Measurements from ENCODE around the gene ECSCR. TPM values are rescaled to one million over a fixed set of nuclear protein-coding genes. Genes with fewer than 3 reads are reported as not detected.
A peak's percentile ranks its signal among the peaks of the same experiment; 100 is the strongest.

ECSCR gene
- total and polyA plus RNA-seq, 9 donors, result 4.4 to 43.5 (median 11.1) TPM

DNA sequence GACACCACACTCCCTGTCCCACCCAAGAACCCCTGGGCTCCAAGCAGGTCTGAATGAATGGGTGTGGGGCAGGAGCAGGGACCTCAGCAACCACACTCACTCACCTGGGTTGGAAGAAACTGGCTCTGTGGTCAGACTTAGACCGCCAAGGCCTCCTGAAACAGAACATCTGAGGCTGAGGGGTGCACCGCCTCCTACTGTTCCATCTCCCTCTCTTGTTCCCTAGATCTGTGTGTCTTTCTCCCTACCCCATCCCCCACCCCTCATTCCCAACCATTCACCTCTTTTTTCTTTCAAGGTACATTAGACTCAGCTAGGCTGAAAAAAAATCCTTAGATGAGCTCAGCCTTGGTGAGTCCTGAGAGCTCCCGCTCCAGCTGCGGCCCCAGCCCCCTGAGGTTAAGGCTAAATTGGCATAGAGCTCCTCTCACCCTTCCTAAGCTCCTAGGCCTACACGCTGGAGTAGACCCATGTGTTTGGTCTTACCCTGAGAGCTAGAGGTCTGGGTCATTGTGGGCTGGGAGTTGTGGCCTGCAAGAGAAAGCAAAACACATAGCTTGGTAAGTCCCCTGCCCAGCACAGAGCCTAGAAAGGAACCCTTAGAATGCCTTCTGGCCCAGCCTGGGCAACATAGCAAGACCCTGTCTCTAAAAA is 4.8 kb downstream of the ECSCR start:
- DNase-seq, result no peak
- intact Hi-C loops (cut with DNase I), result no loop called here
- H3K9me3 ChIP-seq, result no peaks in the 10 kb centered on the region
- H3K36me3 ChIP-seq, result no peaks in the 10 kb centered on the region
- no peak overlapping the region for H3K27ac ChIP-seq
- H3K4me1 ChIP-seq (ENCODE audit: insufficient read depth), result no peaks in the 10 kb centered on the region
- TF ChIP-seq POLR2A (IDR thresholded peaks at IDR 0.05), result no peak
- TF ChIP-seq EP300 (IDR thresholded peaks at IDR 0.05), result no peak
- TF ChIP-seq, protein P1, sequence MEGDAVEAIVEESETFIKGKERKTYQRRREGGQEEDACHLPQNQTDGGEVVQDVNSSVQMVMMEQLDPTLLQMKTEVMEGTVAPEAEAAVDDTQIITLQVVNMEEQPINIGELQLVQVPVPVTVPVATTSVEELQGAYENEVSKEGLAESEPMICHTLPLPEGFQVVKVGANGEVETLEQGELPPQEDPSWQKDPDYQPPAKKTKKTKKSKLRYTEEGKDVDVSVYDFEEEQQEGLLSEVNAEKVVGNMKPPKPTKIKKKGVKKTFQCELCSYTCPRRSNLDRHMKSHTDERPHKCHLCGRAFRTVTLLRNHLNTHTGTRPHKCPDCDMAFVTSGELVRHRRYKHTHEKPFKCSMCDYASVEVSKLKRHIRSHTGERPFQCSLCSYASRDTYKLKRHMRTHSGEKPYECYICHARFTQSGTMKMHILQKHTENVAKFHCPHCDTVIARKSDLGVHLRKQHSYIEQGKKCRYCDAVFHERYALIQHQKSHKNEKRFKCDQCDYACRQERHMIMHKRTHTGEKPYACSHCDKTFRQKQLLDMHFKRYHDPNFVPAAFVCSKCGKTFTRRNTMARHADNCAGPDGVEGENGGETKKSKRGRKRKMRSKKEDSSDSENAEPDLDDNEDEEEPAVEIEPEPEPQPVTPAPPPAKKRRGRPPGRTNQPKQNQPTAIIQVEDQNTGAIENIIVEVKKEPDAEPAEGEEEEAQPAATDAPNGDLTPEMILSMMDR (IDR thresholded peaks at IDR 0.05), result no peak
- WGBS, 3 donors, result 90 to 96% (median 92%) methylated on average over 5 of the region's 5 CpGs
- H3K27me3 ChIP-seq, result no peaks in the 10 kb centered on the region
- no peak overlapping the region for H3K4me3 ChIP-seq

DNA sequence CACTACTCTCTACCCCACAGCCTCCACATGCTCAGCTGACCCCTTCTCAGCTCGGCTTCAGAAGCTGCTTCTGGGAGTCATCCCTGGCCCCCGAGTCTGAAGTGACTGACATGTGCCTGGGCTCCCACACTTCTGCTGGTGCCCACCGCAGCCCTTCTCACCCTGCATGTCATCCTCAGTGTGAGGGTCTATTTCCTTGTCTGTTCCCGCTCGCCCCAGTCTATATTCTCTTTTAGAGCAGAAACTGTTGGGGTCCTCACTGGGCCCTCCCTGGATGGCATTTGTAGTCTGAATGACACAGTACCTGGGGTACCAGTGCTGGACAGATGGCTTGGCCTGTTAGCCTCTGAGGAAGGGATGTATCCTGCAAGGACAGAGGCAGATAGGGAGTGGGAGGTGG is 5.3 kb downstream of the ECSCR start:
- H3K4me1 ChIP-seq (ENCODE audit: insufficient read depth), result no peaks in the 10 kb centered on the region
- WGBS, 3 donors, result 90 to 96% (median 92%) methylated on average over 5 of the region's 5 CpGs
- no peaks in the 10 kb centered on the region for H3K9me3 ChIP-seq
- no peak for DNase-seq
- no peak overlapping the region for H3K4me3 ChIP-seq
- no peaks in the 10 kb centered on the region for H3K36me3 ChIP-seq
- no peak overlapping the region for H3K27ac ChIP-seq
- H3K27me3 ChIP-seq, result no peaks in the 10 kb centered on the region
- TF ChIP-seq, protein P1 (IDR thresholded peaks at IDR 0.05), result no peak
- no peak for TF ChIP-seq EP300 (IDR thresholded peaks at IDR 0.05)
- TF ChIP-seq POLR2A (IDR thresholded peaks at IDR 0.05), result no peak
- intact Hi-C loops (cut with DNase I), result no loop called here

DNA sequence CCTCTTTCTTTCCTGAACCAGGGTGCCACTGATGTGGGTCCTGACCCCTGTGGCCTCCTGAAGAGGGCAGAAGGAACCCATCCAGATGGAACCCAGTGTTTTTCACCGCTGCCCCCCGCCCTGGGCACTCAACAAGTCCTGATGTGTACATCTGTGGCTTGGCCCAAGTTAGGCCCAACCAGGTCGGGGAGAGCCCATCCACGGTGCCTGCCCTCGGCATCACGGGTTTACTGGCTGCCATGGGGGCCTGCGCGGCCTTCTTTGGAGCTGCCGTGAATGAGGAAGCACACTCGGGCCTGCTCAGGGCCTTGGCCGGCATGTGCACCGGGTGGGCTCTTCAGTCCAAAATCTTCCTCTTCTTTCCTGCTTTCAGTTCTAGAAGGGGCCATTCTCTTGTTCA is 5.8 kb downstream of the ECSCR start:
- no peak for TF ChIP-seq POLR2A (IDR thresholded peaks at IDR 0.05)
- TF ChIP-seq, protein P1 (IDR thresholded peaks at IDR 0.05), result no peak
- TF ChIP-seq EP300 (IDR thresholded peaks at IDR 0.05), result no peak
- H3K27me3 ChIP-seq, result no peaks in the 10 kb centered on the region
- H3K9me3 ChIP-seq, result no peaks in the 10 kb centered on the region
- 89 to 94% (median 93%) methylated on average over 12 of the region's 12 CpGs for WGBS, 3 donors
- H3K4me3 ChIP-seq, result no peak overlapping the region
- H3K27ac ChIP-seq, result no peak overlapping the region
- no peaks in the 10 kb centered on the region for H3K36me3 ChIP-seq
- DNase-seq, result no peak
- intact Hi-C loops (cut with DNase I), result no loop called here
- H3K4me1 ChIP-seq (ENCODE audit: insufficient read depth), result no peaks in the 10 kb centered on the region

DNA sequence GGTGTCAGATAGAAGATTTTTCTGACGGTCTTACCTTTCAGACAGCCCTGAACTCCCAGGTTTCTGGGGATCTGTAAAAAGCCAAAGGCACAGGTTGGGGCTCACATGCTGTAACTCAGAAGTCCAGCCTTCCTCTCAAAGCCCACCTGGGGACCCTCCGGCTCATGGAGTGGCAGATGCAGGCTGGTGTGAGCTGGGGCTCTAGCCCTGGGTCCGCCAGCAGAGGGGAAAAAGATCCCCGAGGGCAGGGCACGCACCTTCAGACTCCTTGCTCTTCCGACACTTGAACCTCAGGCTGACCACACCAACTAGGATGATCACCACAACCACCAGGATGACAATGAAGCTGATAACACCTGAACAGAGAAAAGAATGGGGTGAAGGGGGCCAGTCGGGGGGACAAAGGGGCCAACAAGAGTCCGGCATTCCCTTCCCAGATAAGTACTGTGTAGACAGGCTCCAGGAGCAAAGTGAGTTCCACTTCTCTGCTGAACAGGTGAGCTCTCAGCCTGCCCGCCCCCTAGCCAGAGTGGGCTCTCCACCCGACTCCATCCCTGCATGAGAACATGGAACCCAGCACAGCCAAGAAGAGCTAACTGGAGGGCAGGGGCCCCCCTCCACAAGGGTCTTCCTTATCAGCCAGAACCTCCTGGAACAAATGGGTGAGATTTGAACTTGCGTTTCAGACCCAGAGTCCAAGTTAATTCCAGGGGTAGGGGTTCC is 7.8 kb downstream of the ECSCR start:
- Histone ChIP-seq H3K27me3 (no peaks in the 10 kb centered on the region), H3K4me1 (ENCODE audit: insufficient read depth) (no peaks in the 10 kb centered on the region), H3K9me3 (no peaks in the 10 kb centered on the region), H3K27ac (no peak overlapping the region), H3K4me3 (no peak overlapping the region), H3K36me3 (no peaks in the 10 kb centered on the region)
- intact Hi-C loops (cut with DNase I), result no loop called here
- TF ChIP-seq, protein P1 (IDR thresholded peaks at IDR 0.05), result no peak
- TF ChIP-seq EP300 (IDR thresholded peaks at IDR 0.05) (no peak), POLR2A (IDR thresholded peaks at IDR 0.05) (no peak)
- 82 to 92% (median 87%) methylated on average over 11 of the region's 11 CpGs for WGBS, 3 donors
- DNase-seq, result peak in 1 of 5 donors; percentile 17
